ENCODE measurements around the gene NECTIN1. TPM values are rescaled to one million over a fixed set of nuclear protein-coding genes. Genes with fewer than 3 reads are reported as not detected.

The NECTIN1 gene
- total and polyA plus RNA-seq, 4 donors: 4.7 to 18.3 (median 7.3) TPM

GRCh38 chr11:119591836-119592310 is 137.1 kb downstream of the NECTIN1 start:
- 83 to 87% methylated on average over 5 of the region's 5 CpGs for WGBS, 2 donors
- Histone ChIP-seq H3K4me3 (no peak overlapping the region), H3K9me3 (ENCODE audit: control insufficient read depth in 4 of 4, insufficient read depth in 3 of 4, low read length in 3 of 4) (peaks cover 0 to 1% (median 0%) of the 10 kb centered on the region in 4 donors), H3K9ac (ENCODE audit: insufficient read depth in 1 of 2, low read length in 2 of 2) (no peak overlapping the region), H3K27me3 (ENCODE audit: control insufficient read depth in 3 of 3, insufficient read depth in 3 of 3, low read length in 2 of 3) (peaks cover 0 to 1% (median 0%) of the 10 kb centered on the region in 3 donors), H3K4me1 (ENCODE audit: control insufficient read depth in 5 of 5, insufficient read depth in 5 of 5, low read length in 5 of 5) (peaks cover 0 to 1% (median 0%) of the 10 kb centered on the region in 5 donors), H3K27ac (ENCODE audit: low read depth in 1 of 2, low read length in 1 of 2) (no peak overlapping the region), H3K36me3 (ENCODE audit: control insufficient read depth in 4 of 4, insufficient read depth in 4 of 4, low read length in 4 of 4) (no peaks in the 10 kb centered on the region)
- ATAC-seq (ENCODE audit: insufficient read depth, low FRiP score) (no peak), DNase-seq (no peak)
- no peak for TF ChIP-seq CTCF (IDR thresholded peaks at IDR 0.05; ENCODE audit: control extremely low read depth, extremely low read depth)

GRCh38 chr11:119590651-119591351 is 138.2 kb downstream of the NECTIN1 start:
- 95% methylated on average over 4 of the region's 4 CpGs for WGBS, 2 donors
- no peak for TF ChIP-seq CTCF (IDR thresholded peaks at IDR 0.05; ENCODE audit: control extremely low read depth, extremely low read depth)
- Histone ChIP-seq H3K27ac (ENCODE audit: low read depth in 1 of 2, low read length in 1 of 2) (no peak overlapping the region), H3K9ac (ENCODE audit: insufficient read depth in 1 of 2, low read length in 2 of 2) (no peak overlapping the region), H3K4me1 (ENCODE audit: control insufficient read depth in 5 of 5, insufficient read depth in 5 of 5, low read length in 5 of 5) (peaks cover 0 to 1% (median 0%) of the 10 kb centered on the region in 5 donors), H3K4me3 (no peak overlapping the region), H3K9me3 (ENCODE audit: control insufficient read depth in 4 of 4, insufficient read depth in 3 of 4, low read length in 3 of 4) (peaks cover 0 to 1% (median 0%) of the 10 kb centered on the region in 4 donors), H3K36me3 (ENCODE audit: control insufficient read depth in 4 of 4, insufficient read depth in 4 of 4, low read length in 4 of 4) (no peaks in the 10 kb centered on the region), H3K27me3 (ENCODE audit: control insufficient read depth in 3 of 3, insufficient read depth in 3 of 3, low read length in 2 of 3) (peaks cover 0 to 6% (median 2%) of the 10 kb centered on the region in 3 donors)
- DNase-seq (no peak), ATAC-seq (ENCODE audit: insufficient read depth, low FRiP score) (no peak)

GRCh38 chr11:119589001-119589400 is 140.0 kb downstream of the NECTIN1 start:
- Histone ChIP-seq H3K36me3 (ENCODE audit: control insufficient read depth in 4 of 4, insufficient read depth in 4 of 4, low read length in 4 of 4) (no peaks in the 10 kb centered on the region), H3K27me3 (ENCODE audit: control insufficient read depth in 3 of 3, insufficient read depth in 3 of 3, low read length in 2 of 3) (peaks cover 0 to 15% (median 6%) of the 10 kb centered on the region in 3 donors), H3K4me3 (no peak overlapping the region), H3K27ac (ENCODE audit: low read depth in 1 of 2, low read length in 1 of 2) (no peak overlapping the region), H3K9ac (ENCODE audit: insufficient read depth in 1 of 2, low read length in 2 of 2) (no peak overlapping the region), H3K9me3 (ENCODE audit: control insufficient read depth in 4 of 4, insufficient read depth in 3 of 4, low read length in 3 of 4) (peaks cover 0 to 1% (median 0%) of the 10 kb centered on the region in 4 donors), H3K4me1 (ENCODE audit: control insufficient read depth in 5 of 5, insufficient read depth in 5 of 5, low read length in 5 of 5) (peaks cover 0 to 15% (median 0%) of the 10 kb centered on the region in 5 donors)
- no peak for TF ChIP-seq CTCF (IDR thresholded peaks at IDR 0.05; ENCODE audit: control extremely low read depth, extremely low read depth)
- ATAC-seq (ENCODE audit: insufficient read depth, low FRiP score) (no peak), DNase-seq (no peak)

Small RNA genes within 50 kb of the gene (small RNA-seq; reads per million reads assigned to genes)
- gene RNU6-1123P (ENCODE audit: low replicate concordance): not detected

Data from lung (tissue), 13 donors.